Measurements from ENCODE around the gene ARHGEF28. TPM values are rescaled to one million over a fixed set of nuclear protein-coding genes. Genes with fewer than 3 reads are reported as not detected.

Gene ARHGEF28
- total RNA-seq, 2 donors from 2014 or later, result 0.05 TPM; not detected in 1

- H3K9me3 Mint-ChIP-seq, result no peaks in the 10 kb centered on the region
- DNase-seq (ENCODE audit: low spot score in 2 of 2) (no peak), ATAC-seq (no peak)
- H3K27ac Mint-ChIP-seq, result no peak overlapping the region
- no peaks in the 10 kb centered on the region for H3K36me3 Mint-ChIP-seq
These were observed 199.7 kb downstream of the ARHGEF28 start for GRCh38 chr5:73825736-73826135.

DNA sequence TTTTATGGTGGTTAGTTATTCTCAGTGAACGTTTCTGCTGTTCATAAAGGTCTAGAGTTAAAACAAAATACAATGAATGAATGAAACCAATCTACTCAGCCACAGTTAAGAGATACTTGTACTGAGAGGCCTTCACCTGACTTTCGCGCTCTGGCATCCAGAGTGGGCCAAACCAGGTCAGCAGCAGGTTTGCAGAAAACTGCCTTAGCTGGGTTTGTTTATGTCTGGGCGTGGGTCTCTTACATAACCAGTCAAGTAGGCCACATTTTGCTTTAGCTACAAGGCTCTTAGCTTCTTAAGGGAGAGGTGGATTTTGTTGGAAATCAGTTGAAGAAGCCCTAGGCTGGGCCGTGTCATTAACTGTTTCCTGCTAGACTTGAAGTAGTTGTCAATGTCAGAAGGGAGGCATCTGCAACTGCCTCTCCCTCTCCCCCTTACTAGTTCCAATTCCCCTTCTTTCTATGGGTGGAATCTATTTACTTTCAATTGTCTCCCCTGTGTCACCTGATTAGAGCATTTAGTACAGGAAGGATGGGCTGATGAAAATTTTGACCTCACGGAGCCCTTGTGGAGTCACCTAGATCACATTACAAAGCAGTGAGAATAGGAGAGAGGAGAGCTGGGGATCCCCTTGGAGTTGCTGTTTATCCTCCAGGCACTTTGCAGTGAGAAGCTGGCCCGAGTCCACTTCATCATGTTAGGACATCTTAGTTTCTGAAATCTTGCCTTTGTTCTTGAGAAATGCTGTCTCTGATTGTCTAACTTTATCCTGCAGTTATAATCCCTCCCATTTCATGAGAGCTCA, 200.5 kb downstream of the ARHGEF28 start:
- ATAC-seq, result no peak

DNA sequence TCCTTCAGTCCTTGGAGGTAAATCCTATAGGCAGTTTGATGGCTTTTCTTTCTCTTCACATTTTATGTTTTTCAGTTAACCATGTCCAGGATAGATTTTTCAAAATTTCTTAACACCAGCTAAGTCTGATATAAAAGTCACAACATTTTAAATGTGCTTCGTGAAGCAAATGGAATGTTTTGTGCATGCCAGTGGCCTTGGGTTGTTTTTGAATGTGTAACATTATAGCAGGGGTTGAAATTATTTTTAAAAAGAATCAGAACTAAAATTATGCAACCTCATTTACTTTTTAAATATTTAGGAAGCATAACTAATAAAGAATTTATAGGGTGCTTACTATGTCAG, 201.1 kb downstream of the ARHGEF28 start:
- Mint-ChIP-seq H3K9me3 (no peaks in the 10 kb centered on the region), H3K27ac (no peak overlapping the region), H3K36me3 (no peaks in the 10 kb centered on the region)
- no peak for DNase-seq (ENCODE audit: low spot score in 2 of 2)
- ATAC-seq, result no peak

More for the DNA sequence above, 200.5 kb downstream of the ARHGEF28 start:
- Mint-ChIP-seq H3K27ac (no peak overlapping the region), H3K9me3 (no peaks in the 10 kb centered on the region), H3K36me3 (no peaks in the 10 kb centered on the region)
- DNase-seq (ENCODE audit: low spot score in 2 of 2), result no peak

DNA sequence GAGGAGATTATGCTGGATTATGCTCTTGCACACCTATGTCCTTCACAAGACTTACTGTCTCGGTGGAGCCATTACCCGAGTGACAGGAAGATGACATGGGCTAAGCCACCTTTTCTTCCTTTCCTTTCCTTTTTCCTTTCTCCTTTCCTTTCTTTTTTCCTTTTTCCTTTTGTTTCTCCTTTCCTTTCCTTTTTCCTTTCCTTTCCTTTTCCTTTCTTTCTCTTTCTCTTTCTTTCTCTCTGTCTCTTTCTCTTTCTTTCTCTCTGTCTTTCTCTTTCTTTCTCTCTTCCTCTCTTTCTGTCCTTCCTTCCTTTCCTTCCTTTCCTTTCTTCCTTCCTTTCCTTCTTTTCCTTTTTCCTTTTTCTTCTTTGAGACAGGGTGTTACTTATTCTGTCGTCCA, 202.5 kb downstream of the ARHGEF28 start:
- Mint-ChIP-seq H3K36me3 (no peaks in the 10 kb centered on the region), H3K27ac (no peak overlapping the region), H3K9me3 (no peaks in the 10 kb centered on the region)
- no peak for DNase-seq (ENCODE audit: low spot score in 2 of 2)
- no peak for ATAC-seq

DNA sequence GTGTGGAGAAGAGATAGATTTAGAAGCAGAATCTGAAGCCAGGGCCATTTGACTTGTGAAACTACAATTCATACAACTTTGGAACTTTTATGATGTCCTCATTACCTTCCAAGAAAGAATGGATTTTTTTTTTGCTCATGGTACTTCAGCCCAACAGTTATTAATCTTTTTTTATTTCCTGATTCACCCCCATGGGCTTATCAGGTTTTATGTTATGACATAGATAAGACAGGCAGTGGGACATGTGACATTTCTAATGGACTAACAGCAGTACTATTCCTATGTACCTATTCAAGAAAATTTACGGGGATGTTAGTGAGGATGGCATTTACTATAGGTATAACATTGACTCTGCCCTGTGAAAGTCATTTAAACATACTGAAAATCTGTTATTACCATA, 204.7 kb downstream of the ARHGEF28 start:
- H3K9me3 Mint-ChIP-seq, result no peaks in the 10 kb centered on the region
- no peak for DNase-seq (ENCODE audit: low spot score in 2 of 2)
- no peak for ATAC-seq
- H3K27ac Mint-ChIP-seq, result no peak overlapping the region
- H3K36me3 Mint-ChIP-seq, result no peaks in the 10 kb centered on the region

DNA sequence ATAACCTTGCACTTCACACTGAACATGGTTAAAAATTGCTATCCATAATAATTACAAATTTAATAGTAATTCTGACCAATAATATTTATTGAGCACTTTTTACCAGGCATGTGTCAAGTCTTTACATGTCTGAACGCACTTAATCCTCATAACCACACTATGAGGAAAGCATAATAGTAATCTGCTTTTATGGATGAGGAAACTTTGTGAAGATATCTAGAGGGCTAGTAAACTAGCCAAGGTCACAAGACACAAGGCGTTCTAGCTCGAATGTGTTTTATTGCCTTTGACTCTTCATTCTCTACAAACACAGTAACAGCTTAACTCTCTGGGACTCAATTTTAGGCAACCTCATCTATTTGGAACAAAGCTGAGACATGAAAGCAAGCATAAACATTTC, 205.1 kb downstream of the ARHGEF28 start:
- H3K9me3 Mint-ChIP-seq, result no peaks in the 10 kb centered on the region
- ATAC-seq, result no peak
- no peak for DNase-seq (ENCODE audit: low spot score in 2 of 2)
- H3K36me3 Mint-ChIP-seq, result no peaks in the 10 kb centered on the region
- no peak overlapping the region for H3K27ac Mint-ChIP-seq

DNA sequence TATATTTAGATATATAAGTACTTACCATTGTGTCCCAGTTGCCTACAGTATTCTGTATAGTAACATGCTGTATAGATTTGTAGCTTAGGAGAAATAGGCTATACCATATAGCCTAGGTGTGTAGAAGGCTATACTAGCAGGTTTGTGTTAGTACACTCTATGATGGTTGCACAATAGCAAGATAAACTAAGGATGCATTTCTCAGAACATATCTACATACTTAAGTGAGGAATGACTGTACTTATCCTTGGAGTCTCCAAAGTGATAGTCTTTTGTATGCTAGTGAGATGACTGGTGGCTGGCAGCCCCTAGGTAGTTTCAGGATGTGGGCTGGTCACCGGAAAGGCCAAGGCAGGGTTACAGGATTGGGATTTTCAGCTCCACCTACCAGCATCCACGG, 208.7 kb downstream of the ARHGEF28 start:
- DNase-seq (ENCODE audit: low spot score in 2 of 2), result no peak
- no peak for ATAC-seq
- H3K9me3 Mint-ChIP-seq, result no peaks in the 10 kb centered on the region
- H3K36me3 Mint-ChIP-seq, result no peaks in the 10 kb centered on the region
- H3K27ac Mint-ChIP-seq, result no peak overlapping the region

DNA sequence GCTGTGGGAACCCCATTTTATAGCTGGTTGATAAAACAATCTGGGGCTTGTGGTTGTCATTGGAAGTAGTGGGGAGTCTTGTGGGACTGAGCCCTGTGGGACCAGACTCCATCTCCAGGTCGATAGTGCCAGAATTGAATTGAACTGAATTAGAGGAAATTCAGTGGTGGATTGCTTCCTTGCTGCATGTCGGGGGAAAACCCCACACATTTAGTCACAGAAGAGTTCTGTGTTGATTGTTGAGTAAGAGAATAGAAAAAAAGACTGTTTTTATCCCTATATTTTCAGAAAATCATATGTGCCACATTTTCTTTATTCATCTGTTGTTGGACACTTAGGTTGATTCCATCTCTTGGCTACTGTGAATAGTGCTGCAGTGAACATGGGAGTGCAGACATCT, 209.7 kb downstream of the ARHGEF28 start:
- ATAC-seq (no peak), DNase-seq (ENCODE audit: low spot score in 2 of 2) (no peak)
- no peaks in the 10 kb centered on the region for H3K9me3 Mint-ChIP-seq
- H3K36me3 Mint-ChIP-seq, result no peaks in the 10 kb centered on the region
- no peak overlapping the region for H3K27ac Mint-ChIP-seq

- no peak for DNase-seq (ENCODE audit: low spot score in 2 of 2)
- no peak overlapping the region for H3K27ac Mint-ChIP-seq
- H3K9me3 Mint-ChIP-seq, result no peaks in the 10 kb centered on the region
- no peaks in the 10 kb centered on the region for H3K36me3 Mint-ChIP-seq
- ATAC-seq, result no peak
These were observed 210.6 kb downstream of the ARHGEF28 start for GRCh38 chr5:73836607-73837006.

DNA sequence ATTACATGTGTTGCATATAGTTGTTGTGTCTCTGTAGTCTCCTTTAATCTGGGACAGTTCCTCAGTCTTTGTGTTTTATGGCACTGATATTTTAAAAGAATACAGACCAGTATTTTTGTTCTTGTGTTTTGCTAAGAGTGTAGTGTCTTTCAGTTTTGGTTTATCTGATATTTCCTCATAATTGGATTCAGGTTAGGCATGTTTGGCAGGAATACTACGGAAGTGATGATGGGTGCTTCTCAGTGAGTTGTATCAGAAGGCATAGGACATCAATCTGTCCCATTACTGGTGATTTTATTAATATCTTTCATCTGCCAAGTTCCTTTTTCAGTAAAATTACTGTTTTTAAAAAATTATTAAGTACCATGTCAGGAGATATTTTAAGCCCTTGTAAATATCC, 212.9 kb downstream of the ARHGEF28 start:
- Mint-ChIP-seq H3K27ac (no peak overlapping the region), H3K9me3 (no peaks in the 10 kb centered on the region), H3K36me3 (no peaks in the 10 kb centered on the region)
- DNase-seq (ENCODE audit: low spot score in 2 of 2) (no peak), ATAC-seq (no peak)

- ATAC-seq, result no peak
- Mint-ChIP-seq H3K27ac (no peak overlapping the region), H3K9me3 (no peaks in the 10 kb centered on the region), H3K36me3 (no peaks in the 10 kb centered on the region)
- DNase-seq (ENCODE audit: low spot score in 2 of 2), result no peak
These were observed 215.6 kb downstream of the ARHGEF28 start for GRCh38 chr5:73841641-73842040.

- Mint-ChIP-seq H3K9me3 (no peaks in the 10 kb centered on the region), H3K27ac (no peak overlapping the region), H3K36me3 (no peaks in the 10 kb centered on the region)
- no peak for DNase-seq (ENCODE audit: low spot score in 2 of 2)
- no peak for ATAC-seq
These were observed 218.2 kb downstream of the ARHGEF28 start for GRCh38 chr5:73844165-73844564.

GRCh38 chr5:73851471-73852181, 225.6 kb downstream of the ARHGEF28 start:
- H3K36me3 Mint-ChIP-seq, result no peaks in the 10 kb centered on the region
- no peak for ATAC-seq
- H3K9me3 Mint-ChIP-seq, result no peaks in the 10 kb centered on the region

DNA sequence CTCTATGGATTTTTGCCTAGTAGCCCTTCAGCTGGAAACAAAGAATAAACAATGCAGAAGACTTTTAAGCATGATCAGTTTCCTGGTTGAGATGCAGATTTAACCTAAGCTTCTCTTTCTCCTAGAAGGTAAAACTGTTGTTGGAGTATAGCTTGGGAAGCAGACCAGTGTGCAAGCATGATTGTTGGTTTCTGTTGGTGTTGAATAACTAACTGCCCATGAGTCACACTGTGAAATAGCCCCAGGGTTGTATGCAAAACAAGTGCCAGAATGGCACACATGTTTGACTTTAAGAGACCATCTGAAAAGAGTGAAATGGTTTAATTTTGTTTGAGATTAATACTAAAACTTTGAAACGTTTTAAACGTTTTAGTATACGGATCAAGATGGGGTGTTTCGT, 227.1 kb downstream of the ARHGEF28 start:
- ATAC-seq (no peak), DNase-seq (ENCODE audit: low spot score in 2 of 2) (no peak)
- no peak overlapping the region for H3K27ac Mint-ChIP-seq
- no peaks in the 10 kb centered on the region for H3K36me3 Mint-ChIP-seq
- H3K9me3 Mint-ChIP-seq, result no peaks in the 10 kb centered on the region

More at GRCh38 chr5:73851471-73852181, 225.6 kb downstream of the ARHGEF28 start:
- no peak for DNase-seq (ENCODE audit: low spot score in 2 of 2)
- H3K27ac Mint-ChIP-seq, result no peak overlapping the region

DNA sequence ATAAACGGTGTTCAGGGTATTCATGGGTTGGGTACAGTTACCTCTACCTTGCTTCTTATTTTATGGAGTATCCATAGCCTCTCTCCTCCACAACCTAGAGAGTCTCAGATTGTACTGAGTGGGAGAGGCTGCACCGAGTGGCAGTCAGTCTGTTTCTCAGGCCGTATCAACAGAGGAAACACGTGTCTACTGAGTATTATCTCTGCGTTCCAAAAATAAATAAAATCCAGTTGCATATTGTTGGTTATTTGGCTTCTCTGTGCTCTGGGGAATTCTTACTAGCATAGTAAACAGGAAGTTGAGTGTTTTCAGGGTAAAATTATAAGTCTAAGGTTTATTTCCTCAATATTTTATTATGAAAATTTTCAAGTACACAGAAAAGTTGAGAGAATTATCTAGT, 231.0 kb downstream of the ARHGEF28 start:
- H3K9me3 Mint-ChIP-seq, result no peaks in the 10 kb centered on the region
- DNase-seq (ENCODE audit: low spot score in 2 of 2), result no peak
- H3K27ac Mint-ChIP-seq, result no peak overlapping the region
- H3K36me3 Mint-ChIP-seq, result no peaks in the 10 kb centered on the region
- no peak for ATAC-seq

- Mint-ChIP-seq H3K9me3 (no peaks in the 10 kb centered on the region), H3K27ac (no peak overlapping the region), H3K36me3 (no peaks in the 10 kb centered on the region)
- no peak for ATAC-seq
- DNase-seq (ENCODE audit: low spot score in 2 of 2), result no peak
These were observed 231.4 kb downstream of the ARHGEF28 start for GRCh38 chr5:73857446-73857845.

- no peaks in the 10 kb centered on the region for H3K9me3 Mint-ChIP-seq
- H3K27ac Mint-ChIP-seq, result no peak overlapping the region
- DNase-seq (ENCODE audit: low spot score in 2 of 2) (no peak), ATAC-seq (no peak)
- no peaks in the 10 kb centered on the region for H3K36me3 Mint-ChIP-seq
These were observed 232.1 kb downstream of the ARHGEF28 start for GRCh38 chr5:73858054-73858453.

- no peak for DNase-seq (ENCODE audit: low spot score in 2 of 2)
- Mint-ChIP-seq H3K27ac (no peak overlapping the region), H3K9me3 (no peaks in the 10 kb centered on the region), H3K36me3 (no peaks in the 10 kb centered on the region)
- ATAC-seq, result no peak
These were observed 232.8 kb downstream of the ARHGEF28 start for GRCh38 chr5:73858776-73859175.
